HG03064 (cell line): ENCODE results near the gene GNE.
"Not testable (repeated sequence)": the region's sequence is repeated elsewhere in the genome, so short reads cannot be mapped to it uniquely, and the experiment has no call there.

Experiments used
- ATAC-seq: cut with Tn5 transposase; IDR thresholded peaks from one replicate; pipeline ENCODE4 v1.9.1; 2021; ENCODE audit warnings: low read depth; ENCODE audit not compliant: unreplicated experiment

Gene GNE

DNA sequence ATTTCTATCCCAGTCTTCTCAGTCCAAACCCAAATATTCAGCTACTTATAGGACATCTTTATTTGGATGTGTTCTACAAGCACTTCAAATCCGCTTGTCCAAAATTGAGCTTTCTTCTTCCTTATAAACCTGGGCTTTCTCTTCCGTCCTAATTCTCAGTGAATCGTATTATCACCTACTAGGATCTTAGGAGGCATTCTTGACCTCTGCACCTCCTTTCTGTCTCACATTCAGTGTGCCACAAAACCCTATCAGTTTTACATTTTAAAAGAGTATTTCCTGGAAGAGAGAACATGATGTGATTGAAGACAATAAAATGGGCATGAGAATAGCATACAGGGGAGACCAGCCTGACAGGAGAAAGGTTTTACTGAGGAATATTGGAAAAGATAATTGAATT lies 16.8 kb upstream of the GNE start:
- no peak for ATAC-seq

DNA sequence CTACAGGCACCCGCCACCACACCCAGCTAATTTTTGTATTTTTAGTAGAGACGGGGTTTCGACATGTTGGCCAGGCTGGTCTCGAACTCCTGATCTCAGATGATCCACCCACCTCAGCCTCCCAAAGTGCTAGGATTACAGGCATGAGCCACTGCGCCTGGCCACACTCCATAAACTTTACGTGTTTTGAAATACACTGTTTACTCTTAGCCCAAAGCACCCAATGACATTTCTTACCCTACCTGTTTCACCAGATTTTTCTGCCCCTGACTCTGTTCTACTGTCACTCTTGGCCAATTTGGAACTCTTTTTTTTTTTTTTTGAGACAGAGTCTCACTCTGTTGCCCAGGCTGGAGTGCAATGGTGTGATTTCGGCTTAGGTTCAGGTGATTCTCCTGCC lies 15.1 kb upstream of the GNE start:
- ATAC-seq: not testable (repeated sequence)

- no peak for ATAC-seq
These were observed 9.8 kb upstream of the GNE start for GRCh38 chr9:36268007-36268427.

- ATAC-seq: no peak
These were observed 6.6 kb upstream of the GNE start for GRCh38 chr9:36264896-36265295.

DNA sequence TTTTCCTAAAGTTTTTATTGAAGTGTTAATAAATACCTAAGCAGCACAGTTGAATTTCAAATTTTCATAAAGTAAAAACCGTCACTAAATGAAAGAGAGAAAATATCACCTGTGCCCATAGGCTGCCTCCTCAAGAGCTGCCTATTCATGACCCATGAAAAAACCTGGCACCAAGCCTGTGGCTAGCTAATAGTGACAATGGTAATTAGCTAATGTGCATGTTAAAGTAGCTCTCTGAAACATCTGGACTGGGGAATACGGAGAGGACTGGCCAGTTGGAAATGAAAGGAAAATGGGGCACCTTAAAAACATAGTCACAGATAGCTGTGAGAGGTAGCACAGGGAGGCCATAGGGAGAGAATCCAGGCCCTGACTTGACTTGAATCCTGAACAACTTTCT lies 5.4 kb upstream of the GNE start:
- no peak for ATAC-seq

DNA sequence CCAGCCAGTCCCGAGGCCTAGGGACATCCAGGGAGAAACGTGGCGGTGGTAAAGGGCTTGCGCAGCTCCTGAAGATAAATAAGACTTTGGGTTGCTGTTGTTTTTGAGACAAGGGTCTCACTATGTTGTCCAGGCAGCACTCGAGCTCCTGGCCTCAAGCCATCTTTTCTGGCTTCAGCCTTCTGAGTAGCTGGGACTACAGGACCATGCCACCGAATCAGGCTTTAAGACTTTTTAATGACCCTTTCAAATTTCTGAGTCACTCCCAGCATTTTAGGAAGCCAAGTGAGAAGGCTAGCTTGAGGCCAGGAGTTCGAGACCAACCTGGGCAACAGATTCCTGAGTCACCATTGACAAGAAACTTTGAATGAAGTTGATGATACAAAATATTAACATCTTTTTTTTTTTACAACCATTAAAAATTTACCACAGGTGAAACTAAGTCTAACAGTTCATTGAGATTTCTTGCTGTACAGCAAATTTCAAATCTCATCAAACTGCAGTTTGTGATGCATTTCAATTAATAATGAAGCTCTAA lies 817 bp upstream of the GNE start:
- ATAC-seq: no peak

DNA sequence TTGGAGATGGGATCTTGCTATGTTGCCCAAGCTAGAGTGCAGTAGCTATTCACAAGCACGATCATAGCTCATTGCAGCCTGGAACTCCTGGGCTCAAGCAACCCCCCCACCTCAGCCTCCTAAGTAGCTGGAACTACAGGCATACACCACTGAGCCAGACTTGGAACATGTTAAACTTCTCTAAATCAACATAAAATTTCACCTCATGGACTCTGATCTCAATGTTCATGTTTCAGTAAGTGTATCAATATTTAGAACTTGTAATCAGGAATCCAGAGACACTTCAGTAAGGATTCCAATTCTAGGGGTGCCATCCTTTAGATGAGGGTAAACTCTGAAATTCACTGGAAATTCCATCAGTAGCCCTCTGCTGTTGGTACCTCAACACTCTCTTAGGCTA lies 6.8 kb downstream of the GNE start:
- ATAC-seq: no peak

DNA sequence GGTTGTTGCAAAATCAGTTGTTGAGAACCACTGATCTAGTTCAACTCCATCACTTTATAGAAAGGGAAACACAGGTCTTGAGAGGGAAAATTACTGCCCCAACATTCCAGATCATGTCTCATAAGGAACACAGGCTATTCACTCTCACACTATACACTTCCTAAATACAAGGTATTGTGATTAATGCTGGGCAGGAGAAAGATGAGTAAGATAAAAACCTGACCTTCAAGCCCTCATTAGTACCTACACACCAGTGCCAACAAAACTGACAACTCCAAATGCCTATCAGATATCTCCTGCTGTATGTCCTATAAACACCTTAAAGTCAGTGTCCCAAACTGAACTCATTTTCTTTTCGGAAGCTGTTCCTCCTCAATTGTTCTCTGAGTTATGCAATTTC lies 8.2 kb downstream of the GNE start:
- ATAC-seq: no peak

DNA sequence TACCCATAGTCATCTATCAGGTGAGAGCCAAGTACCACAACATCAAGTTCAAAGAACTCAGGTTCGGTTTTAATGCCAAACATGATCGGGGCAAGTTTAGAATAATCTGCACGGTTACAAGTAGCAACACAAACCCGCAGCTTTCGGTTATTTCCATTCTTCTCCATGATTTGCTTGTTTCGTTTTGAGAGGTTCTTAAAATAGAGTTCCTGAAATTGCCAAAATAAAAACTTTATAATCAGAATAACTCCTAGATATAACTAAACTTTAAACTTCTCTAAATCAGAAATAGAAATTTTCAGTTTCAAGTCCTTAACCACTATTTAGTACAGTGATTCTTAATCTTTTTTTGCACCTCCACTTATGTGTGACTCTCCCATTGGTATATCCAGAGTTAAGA lies 9.1 kb downstream of the GNE start:
- no peak for ATAC-seq

GRCh38 chr9:36248061-36248460 lies 10.2 kb downstream of the GNE start:
- not testable (repeated sequence) for ATAC-seq

DNA sequence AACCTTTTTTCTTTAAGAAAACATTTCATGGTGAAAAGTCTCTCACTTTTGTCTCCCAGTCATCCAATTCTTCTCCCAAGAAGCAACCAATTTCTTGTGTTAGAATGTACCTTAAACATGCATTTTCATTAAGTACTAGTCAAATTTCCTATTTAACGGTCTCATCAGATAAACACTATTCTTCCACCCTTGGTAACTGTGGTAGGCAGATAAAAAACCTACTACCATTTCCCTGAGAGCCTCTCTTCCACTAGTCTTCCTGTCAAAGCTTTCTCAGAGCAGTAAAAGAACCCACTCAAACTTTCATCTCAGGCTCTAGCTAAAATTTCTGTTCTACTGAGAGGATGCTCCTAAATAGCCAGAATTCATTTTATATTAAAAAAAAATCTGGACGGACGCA lies 10.9 kb downstream of the GNE start:
- no peak for ATAC-seq

DNA sequence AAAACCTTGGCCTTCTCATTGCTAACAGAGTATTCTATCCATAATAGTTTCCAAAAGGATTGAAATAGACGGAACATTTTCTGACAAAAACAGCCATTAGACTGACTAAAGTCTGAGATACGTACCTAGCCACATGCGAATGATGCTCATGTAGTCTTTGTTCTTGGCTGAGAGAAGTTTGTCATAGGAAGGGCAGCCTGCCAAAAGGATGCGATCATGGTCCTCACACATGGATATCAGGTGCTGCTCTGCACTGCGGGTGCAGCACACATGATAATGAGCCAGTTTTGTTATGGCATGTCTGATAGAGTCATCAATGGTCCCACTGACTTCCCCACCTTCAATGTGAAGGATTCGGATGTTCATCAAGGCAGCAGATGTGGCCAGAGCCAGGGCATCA lies 12.3 kb downstream of the GNE start:
- no peak for ATAC-seq

DNA sequence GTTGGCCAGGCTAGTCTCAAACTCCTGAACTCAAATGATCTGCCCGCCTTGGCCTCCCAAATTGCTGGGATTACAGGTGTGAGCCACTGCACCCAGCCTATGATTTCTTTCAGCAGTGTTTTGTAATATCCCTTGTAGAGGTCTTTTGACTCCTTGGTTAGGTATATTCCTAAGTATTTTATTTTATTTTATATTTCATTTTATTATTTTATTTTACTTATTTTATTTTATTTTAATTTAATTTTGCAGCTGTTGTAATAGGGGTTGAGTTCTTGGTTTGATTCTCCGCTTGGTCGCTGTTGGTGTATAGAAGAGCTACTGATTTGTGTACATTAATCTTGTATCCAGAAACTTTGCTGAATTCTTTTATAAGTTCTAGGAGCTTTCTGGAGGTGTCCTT lies 18.6 kb downstream of the GNE start:
- ATAC-seq: not testable (repeated sequence)

DNA sequence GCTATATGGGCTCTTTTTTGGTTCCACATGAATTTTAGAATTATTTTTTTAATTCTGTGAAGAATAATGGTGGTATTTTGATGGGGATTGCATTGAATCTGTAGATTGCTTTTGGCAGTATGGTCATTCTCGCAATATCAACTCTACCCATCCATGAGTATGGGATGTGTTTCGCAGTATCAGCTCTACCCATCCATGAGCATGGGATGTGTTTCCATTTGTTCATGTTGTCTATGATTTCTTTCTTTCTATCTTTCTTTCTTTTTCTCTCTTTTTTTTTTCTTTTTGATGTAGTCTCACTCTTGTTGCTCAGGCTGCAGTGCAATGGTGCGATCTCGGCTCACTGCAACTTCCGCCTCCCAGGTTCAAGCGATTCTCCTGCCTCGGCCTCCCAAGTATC lies 19.0 kb downstream of the GNE start:
- not testable (repeated sequence) for ATAC-seq

- no peak for ATAC-seq
These were observed 21.0 kb downstream of the GNE start for GRCh38 chr9:36237230-36237629.

GRCh38 chr9:36222449-36222848 lies 35.8 kb downstream of the GNE start:
- ATAC-seq: no peak

- ATAC-seq: no peak
These were observed 36.6 kb downstream of the GNE start for GRCh38 chr9:36221667-36222066.

DNA sequence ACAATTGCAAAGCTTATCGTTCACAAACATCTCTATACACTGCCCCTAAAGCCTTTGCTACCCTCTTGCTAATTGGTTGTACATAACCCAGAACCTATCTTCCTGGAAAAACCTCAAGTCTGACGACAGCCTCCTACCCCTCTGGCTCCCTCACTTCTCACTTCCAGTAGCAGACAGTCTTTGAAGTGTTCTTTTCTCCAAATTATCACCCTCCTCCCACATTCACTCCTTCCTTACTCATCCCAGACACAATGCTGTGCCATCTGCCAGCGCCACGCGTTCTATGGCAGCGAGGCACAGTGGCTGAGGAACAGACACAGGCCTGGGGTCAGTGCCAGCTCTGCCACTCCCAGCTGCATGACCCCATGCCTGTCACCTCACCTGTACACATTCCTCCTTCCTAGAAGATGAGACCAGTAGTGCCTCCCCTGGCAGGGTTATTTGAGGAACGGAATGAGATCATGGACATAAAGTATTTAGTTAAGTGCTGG lies 39.8 kb downstream of the GNE start:
- ATAC-seq: no peak

- no peak for ATAC-seq
These were observed 40.2 kb downstream of the GNE start for GRCh38 chr9:36218011-36218410.

- ATAC-seq: no peak
These were observed 40.8 kb downstream of the GNE start for GRCh38 chr9:36217256-36217968.

GRCh38 chr9:36214571-36214970 lies 43.7 kb downstream of the GNE start:
- ATAC-seq: no peak

DNA sequence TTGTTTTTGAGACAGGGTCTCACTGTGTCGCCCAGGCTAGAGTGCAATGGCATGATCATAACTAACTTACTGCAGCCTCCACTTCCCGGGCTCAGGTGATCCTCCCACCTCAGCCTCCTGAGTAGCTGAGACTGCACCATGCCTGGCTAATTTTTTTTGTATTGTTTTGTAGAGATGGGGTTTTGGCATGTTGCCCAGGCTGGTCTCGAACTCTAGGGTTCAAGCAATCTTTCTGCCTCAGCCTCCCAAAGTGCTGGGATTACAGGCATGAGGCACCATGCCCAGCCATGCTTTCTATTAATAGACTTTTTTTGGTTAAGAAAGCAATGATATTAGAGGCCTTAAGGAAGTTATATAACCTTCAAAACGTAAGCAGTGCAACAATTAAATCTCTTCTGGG lies 44.3 kb downstream of the GNE start:
- ATAC-seq: no peak

DNA sequence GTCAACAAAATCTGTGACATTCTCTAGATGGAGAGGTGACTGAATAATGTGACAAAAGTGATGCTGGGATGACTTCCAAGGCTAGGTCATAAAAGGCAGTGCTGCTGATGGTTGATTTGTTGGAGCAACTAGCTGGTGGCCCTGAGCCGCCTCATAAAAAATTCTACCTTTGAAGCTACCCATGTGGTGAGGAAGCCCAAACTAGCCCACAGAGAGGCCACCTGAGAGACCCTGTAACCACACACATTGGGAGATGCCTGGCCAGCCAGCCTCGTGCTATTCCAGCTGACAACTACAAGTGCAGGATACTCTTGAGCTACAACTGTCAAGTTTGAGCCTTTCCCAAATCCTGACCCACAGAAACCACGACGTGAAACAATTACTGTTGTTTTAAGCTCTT lies 44.9 kb downstream of the GNE start:
- ATAC-seq: no peak
